H1 (cell line): Measurements from ENCODE around the gene SRGAP3. TPM values are rescaled to one million over a fixed set of nuclear protein-coding genes. Genes with fewer than 3 reads are reported as not detected.

Experiments used
- CTCF ChIA-PET: fragments of 300-600 bp; sonication (Branson Sonifier 250); formaldehyde crosslinking; loops from one replicate; lab custom pipeline; 2021; ENCODE audit not compliant: partially characterized antibody; lab: Charles Lee
- POLR2A ChIA-PET: fragments of 300-600 bp; sonication (Branson Sonifier 250); formaldehyde crosslinking; loops from one replicate; lab custom pipeline; 2021; ENCODE audit warnings: inconsistent platforms; ENCODE audit not compliant: partially characterized antibody; lab: Charles Lee
- DNase-seq, 2 experiments: peaks; one replicate each; pipeline versions ENCODE4 v3.0.0 to v3.0.0-alpha.2; 2010 to 2022; ENCODE audit warnings: low spot score in 2 of 2, low read depth in 1 of 2, mixed read lengths in 1 of 2
- FAIRE-seq: peaks from 2 replicates; lab custom pipeline; 2011; peaks lifted over from hg19 to GRCh38; lab: Jason Lieb, UNC
- H2AFZ ChIP-seq: 2 replicates; pipeline ENCODE4 v1.8.1; 2012; ENCODE audit warnings: low read length, inconsistent platforms
- H2AK5ac ChIP-seq: 2 replicates; pipeline ENCODE4 v1.6.1; 2013; ENCODE audit warnings: low read depth, low read length
- H2BK120ac ChIP-seq: replicated peaks from 2 replicates; pipeline ENCODE3; 2013; ENCODE audit warnings: low read depth, low read length, inconsistent platforms
- H2BK12ac ChIP-seq: 2 replicates; pipeline ENCODE4 v1.6.1; 2013; ENCODE audit warnings: low read depth, low read length
- H2BK15ac ChIP-seq: 2 replicates; pipeline ENCODE4 v1.6.1; 2013; ENCODE audit warnings: low read length
- H2BK20ac ChIP-seq: 2 replicates; pipeline ENCODE4 v1.6.1; 2013; ENCODE audit warnings: low read length
- H2BK5ac ChIP-seq: 2 replicates; pipeline ENCODE4 v1.6.1; 2013; ENCODE audit warnings: low read depth, low read length
- H3K14ac ChIP-seq: 2 replicates; pipeline ENCODE4 v1.6.1; 2013; ENCODE audit warnings: inconsistent platforms; ENCODE audit not compliant: insufficient read length
- H3K18ac ChIP-seq: 2 replicates; pipeline ENCODE4 v1.6.1; 2013; ENCODE audit warnings: low read length; ENCODE audit errors: extremely low read depth
- H3K23ac ChIP-seq: 2 replicates; pipeline ENCODE4 v1.6.1; 2013; ENCODE audit warnings: inconsistent platforms; ENCODE audit not compliant: insufficient read length
- H3K23me2 ChIP-seq: 2 replicates; pipeline ENCODE4 v1.6.1; 2013; ENCODE audit warnings: low read depth, low read length
- H3K27ac ChIP-seq: 2 replicates; pipeline ENCODE4 v1.6.1; 2011; ENCODE audit warnings: low read depth, low read length, inconsistent platforms
- H3K27me3 ChIP-seq, 4 experiments: replicated peaks in 1 of 4; 1 replicate in 1 of 4; 2 replicates in 3 of 4; pipeline versions ENCODE4 v1.6.1 to v1.8.1; 2011 to 2013; ENCODE audit warnings: low read length in 3 of 4, mild to moderate bottlenecking in 3 of 4, inconsistent platforms in 2 of 4, mixed read lengths in 2 of 4, moderate library complexity in 1 of 4; ENCODE audit not compliant: control insufficient read depth in 3 of 4, insufficient read depth in 3 of 4; ENCODE audit errors: extremely low read depth in 1 of 4
- H3K36me3 ChIP-seq, 4 experiments: 2 replicates each; pipeline versions ENCODE4 v1.6.1 to v1.8.1; 2011 to 2013; ENCODE audit warnings: mild to moderate bottlenecking in 4 of 4, low read length in 3 of 4, moderate library complexity in 2 of 4, control low read depth in 1 of 4, inconsistent platforms in 1 of 4; ENCODE audit not compliant: insufficient read depth in 4 of 4, control insufficient read depth in 2 of 4
- H3K4ac ChIP-seq: replicated peaks from 2 replicates; pipeline ENCODE3; 2013; ENCODE audit warnings: low read length, low read depth, mixed read lengths, inconsistent platforms; ENCODE audit not compliant: insufficient read length
- H3K4me1 ChIP-seq, 4 experiments: replicated peaks in 1 of 4; 1 replicate in 1 of 4; 2 replicates in 3 of 4; pipeline versions ENCODE4 v1.6.1 to v1.8.1; 2011 to 2013; ENCODE audit warnings: low read length in 3 of 4, inconsistent platforms in 2 of 4, mixed read lengths in 1 of 4; ENCODE audit not compliant: insufficient read depth in 4 of 4, control insufficient read depth in 3 of 4
- H3K4me2 ChIP-seq, 2 experiments: 2 replicates each; pipeline versions ENCODE4 v1.6.1 to v1.8.1; 2011 to 2013; ENCODE audit warnings: low read depth in 2 of 2, low read length in 2 of 2, control low read depth in 1 of 2, inconsistent platforms in 1 of 2, mild to moderate bottlenecking in 1 of 2; ENCODE audit not compliant: insufficient read depth in 1 of 2
- H3K4me3 ChIP-seq, 4 experiments: fragments of 200-600, 300-600 bp in 1 of 4; sonication (generic), shearing (Covaris generic), sonication (Bioruptor Twin) in 1 of 4; 2 replicates each; pipeline versions ENCODE4 v1.5.1 to v1.8.1; 2011 to 2016; ENCODE audit warnings: low read length in 4 of 4, low read depth in 3 of 4, control low read depth in 2 of 4, inconsistent platforms in 2 of 4, mild to moderate bottlenecking in 2 of 4, mixed read lengths in 1 of 4, moderate library complexity in 1 of 4; ENCODE audit not compliant: insufficient read depth in 2 of 4; ENCODE audit errors: extremely low read depth in 1 of 4
- H3K56ac ChIP-seq: replicated peaks from 2 replicates; pipeline ENCODE3; 2013; ENCODE audit warnings: low read depth, mild to moderate bottlenecking, mixed read lengths, low read length, inconsistent platforms; ENCODE audit not compliant: insufficient read length
- H3K79me1 ChIP-seq: 2 replicates; pipeline ENCODE4 v1.6.1; 2013; ENCODE audit warnings: low read depth, low read length, control low read depth
- H3K79me2 ChIP-seq, 2 experiments: 2 replicates each; pipeline versions ENCODE4 v1.6.1 to v1.8.1; 2012 to 2013; ENCODE audit warnings: low read length in 2 of 2, mild to moderate bottlenecking in 2 of 2, inconsistent platforms in 1 of 2; ENCODE audit not compliant: insufficient read depth in 2 of 2, control insufficient read depth in 1 of 2
- H3K9ac ChIP-seq, 4 experiments: replicated peaks in 1 of 4; 1 replicate in 1 of 4; 2 replicates in 3 of 4; pipeline versions ENCODE4 v1.6.1 to v1.8.1; 2011 to 2013; ENCODE audit warnings: low read depth in 3 of 4, low read length in 3 of 4, control low read depth in 2 of 4, mild to moderate bottlenecking in 2 of 4, moderate library complexity in 2 of 4, inconsistent platforms in 1 of 4; ENCODE audit errors: extremely low read depth in 1 of 4
- H3K9me3 ChIP-seq, 2 experiments: 2 replicates each; pipeline versions ENCODE4 v1.6.1 to v1.8.1; 2012 to 2013; ENCODE audit warnings: mild to moderate bottlenecking in 2 of 2, moderate library complexity in 2 of 2, control low read depth in 1 of 2, inconsistent platforms in 1 of 2, low read depth in 1 of 2, low read length in 1 of 2, mixed read lengths in 1 of 2; ENCODE audit not compliant: insufficient read depth in 2 of 2
- H4K20me1 ChIP-seq, 2 experiments: replicated peaks in 1 of 2; 2 replicates each; pipeline versions ENCODE3 to v1.8.1; 2011 to 2013; ENCODE audit warnings: inconsistent platforms in 2 of 2, low read length in 2 of 2, mild to moderate bottlenecking in 1 of 2; ENCODE audit not compliant: insufficient read depth in 2 of 2, control insufficient read depth in 1 of 2
- H4K5ac ChIP-seq: 2 replicates; pipeline ENCODE4 v1.6.1; 2013; ENCODE audit warnings: low read length, low read depth, mixed read lengths, inconsistent platforms; ENCODE audit not compliant: insufficient read length
- H4K8ac ChIP-seq: 2 replicates; pipeline ENCODE4 v1.8.0; 2013; ENCODE audit warnings: mild to moderate bottlenecking, moderate library complexity, low read length, inconsistent platforms; ENCODE audit not compliant: insufficient read depth; ENCODE audit errors: extremely low read depth
- H4K91ac ChIP-seq: replicated peaks from 2 replicates; pipeline ENCODE3; 2013; ENCODE audit warnings: low read length, mixed read lengths, inconsistent platforms; ENCODE audit not compliant: insufficient read length
- BCL11A ChIP-seq, 2 experiments: IDR thresholded peaks; one replicate each; pipeline ENCODE4 v1.6.1; 2011; ENCODE audit warnings: low read depth in 2 of 2, low read length in 2 of 2, mild to moderate bottlenecking in 2 of 2
- CEBPB ChIP-seq: IDR thresholded peaks from 2 replicates; pipeline ENCODE4 v1.6.1; 2012; ENCODE audit warnings: low read depth, low read length
- RBBP5 ChIP-seq: IDR thresholded peaks from 2 replicates; pipeline ENCODE4 v1.7.1; 2012; ENCODE audit warnings: low read depth, mild to moderate bottlenecking, inconsistent platforms, low read length, moderate library complexity, borderline replicate concordance
- TEAD4 ChIP-seq: IDR thresholded peaks from 2 replicates; pipeline ENCODE4 v1.6.1; 2012; ENCODE audit warnings: low read depth, low read length, inconsistent platforms, mixed read lengths
- YY1 ChIP-seq: IDR thresholded peaks from 2 replicates; pipeline ENCODE4 v1.6.1; 2011; ENCODE audit warnings: low read depth, mild to moderate bottlenecking, low read length
- WGBS, 2 experiments: shearing (Covaris generic) in 1 of 2; methylation state at CpG; one replicate each; pipeline versions ENCODE4 v1.1.6 to v1.1.7; 2013 to 2015; ENCODE audit warnings: low lambda C conversion rate in 2 of 2, mixed read lengths in 2 of 2, inconsistent platforms in 1 of 2, low coverage in 1 of 2, missing lambda C conversion rate in 1 of 2; ENCODE audit not compliant: insufficient replicate concordance in 2 of 2, insufficient coverage in 1 of 2, insufficient read length in 1 of 2; ENCODE audit errors: extremely low coverage in 1 of 2, missing lambda C conversion rate in 1 of 2; 5-methylcytosine and 5-hydroxymethylcytosine counted together
- polyA plus RNA-seq, 7 experiments: library from polyadenylated mRNA; depleted of rRNA in 3 of 7; stranded (reverse) in 5 of 7; unstranded in 2 of 7; fragments of >200 nt in 5 of 7; fragments of 200-250 nt in 2 of 7; gene quantifications; 1 replicate in 5 of 7; 2 replicates in 1 of 7; 4 replicates in 1 of 7; pipeline versions ENCODE4 v1.2.1 to v1.2.3, GENCODE V29; 2011 to 2013; ENCODE audit warnings: missing spikeins in 2 of 7, mixed read lengths in 2 of 7
- total RNA-seq: library from RNA; stranded (reverse); fragmentation: NEBNext Ultra II Directional; extraction: Animal tissue kit (Norgen Biotek cat#: 25700); gene quantifications from 2 replicates; pipeline ENCODE4 v1.2.1, GENCODE V29; 2021

Gene SRGAP3
- total and polyA plus RNA-seq, 2 of the 8 experiments (the other 6 are each of a cell fraction or from before 2014, with no cell fraction given) = 5.8 to 11.4 TPM

GRCh38 chr3:9153904-9154619 lies 95.4 kb downstream of the SRGAP3 start:
- 81% methylated on average over 14 of the region's 14 CpGs; no CpG with 5 or more reads in 1 of the 2 experiments for WGBS, 2 experiments
- Histone ChIP-seq H3K23ac (no peak overlapping the region), H3K18ac (no peak overlapping the region), H2BK120ac (no peak overlapping the region), H3K56ac (no peak overlapping the region), H4K20me1 (no peaks in the 10 kb centered on the region), H3K4ac (no peak overlapping the region), H3K79me2 (no peaks in the 10 kb centered on the region), H4K8ac (no peak overlapping the region), H3K4me2 (no peak overlapping the region), H3K9me3 (peaks cover 16 to 28% of the 10 kb centered on the region in 2 experiments), H3K27ac (no peak overlapping the region), H3K4me1 (peaks cover 0 to 8% (median under 1%) of the 10 kb centered on the region in 4 experiments; a peak in 2 of 7 replicates), H3K36me3 (no peaks in the 10 kb centered on the region), H2AFZ (no peak overlapping the region), H4K91ac (no peak overlapping the region), H2BK20ac (no peak overlapping the region), H2AK5ac (0 out of 2 replicates have a peak overlapping the region, but pooled peaks have one; percentile 82), H2BK15ac (no peak overlapping the region), H3K9ac (no peak overlapping the region), H3K27me3 (no peaks in the 10 kb centered on the region), H3K23me2 (no peaks in the 10 kb centered on the region; the same call in 1 of the 2 replicates), H3K14ac (no peak overlapping the region), H2BK5ac (no peak overlapping the region; the same call in 1 of the 2 replicates), H3K79me1 (no peaks in the 10 kb centered on the region), H4K5ac (no peak overlapping the region), H2BK12ac (no peak overlapping the region), H3K4me3 (no peak overlapping the region)
- CTCF ChIA-PET = interaction anchor here (0.7 to 1.9 kb wide), 9 partner anchors 17 to 544 kb away, joined by 3 to 7 read pairs (median 3); partner anchors contain the start of gene SRGAP3
- no peak for DNase-seq
- peak; percentile 6; the same call in 1 of the 2 replicates for TF ChIP-seq TEAD4
- no peak for TF ChIP-seq CEBPB
- TF ChIP-seq RBBP5 = no peak
- TF ChIP-seq YY1 = no peak
- TF ChIP-seq BCL11A (IDR thresholded peaks at IDR 0.05; ENCODE audit: low read depth in 2 of 2, low read length in 2 of 2) = no peak
- FAIRE-seq = no peak
- POLR2A ChIA-PET = interaction anchor here (0.8 to 1.3 kb wide), 3 partner anchors 10 to 49 kb away, joined by 3 to 4 read pairs (median 3); no protein-coding TSS in a partner anchor
